Lung (tissue), 12 donors: ENCODE data around the gene USP37. TPM values are rescaled to one million over a fixed set of nuclear protein-coding genes. Genes with fewer than 3 reads are reported as not detected.

ENCODE experiments used
- ATAC-seq: fragments of 200-7000 bp; cut with Tn5 transposase; one replicate; pipeline ENCODE4 v1.9.1; 2020; ENCODE audit warnings: moderate number of reproducible peaks; ENCODE audit not compliant: insufficient read depth, low FRiP score
- DNase-seq, 3 donors: peaks; one replicate each; pipeline ENCODE4 v3.0.0-alpha.2; 2013 to 2017
- H3K27ac ChIP-seq, 2 donors: one replicate each; pipeline ENCODE4 v1.5.1; 2013; ENCODE audit warnings: mild to moderate bottlenecking in 2 of 2, moderate library complexity in 2 of 2, control low read depth in 1 of 2, inconsistent platforms in 1 of 2, low read depth in 1 of 2, low read length in 1 of 2
- H3K27me3 ChIP-seq, 3 donors: one replicate each; pipeline ENCODE4 v1.5.1; 2013; ENCODE audit warnings: low read length in 2 of 3; ENCODE audit not compliant: control insufficient read depth in 3 of 3, insufficient read depth in 3 of 3
- H3K36me3 ChIP-seq, 4 donors: one replicate each; pipeline ENCODE4 v1.5.1; 2013; ENCODE audit warnings: low read length in 4 of 4, mild to moderate bottlenecking in 1 of 4, moderate library complexity in 1 of 4; ENCODE audit not compliant: control insufficient read depth in 4 of 4, insufficient read depth in 4 of 4
- H3K4me1 ChIP-seq, 5 donors: one replicate each; pipeline ENCODE4 v1.5.1; 2013; ENCODE audit warnings: low read length in 5 of 5, mild to moderate bottlenecking in 2 of 5, moderate library complexity in 1 of 5; ENCODE audit not compliant: control insufficient read depth in 5 of 5, insufficient read depth in 5 of 5
- H3K4me3 ChIP-seq: one replicate; pipeline ENCODE4 v1.5.1; 2013; ENCODE audit warnings: mild to moderate bottlenecking, control low read depth, moderate library complexity
- H3K9ac ChIP-seq, 2 donors: one replicate each; pipeline ENCODE4 v1.5.1; 2013; ENCODE audit warnings: low read length in 2 of 2, control low read depth in 1 of 2; ENCODE audit not compliant: insufficient read depth in 1 of 2
- H3K9me3 ChIP-seq, 4 donors: one replicate each; pipeline ENCODE4 v1.5.1; 2013; ENCODE audit warnings: low read length in 3 of 4, mild to moderate bottlenecking in 1 of 4, moderate library complexity in 1 of 4; ENCODE audit not compliant: control insufficient read depth in 4 of 4, insufficient read depth in 3 of 4
- WGBS, 2 donors: extraction: QIAGEN DNeasy Blood & Tissue Kit; methylation state at CpG; one replicate each; pipeline ENCODE4 v1.1.7; 2013; 5-methylcytosine and 5-hydroxymethylcytosine counted together
- polyA plus RNA-seq, 2 donors: library from polyadenylated mRNA; stranded (reverse); fragments of 200-250 nt; gene quantifications; one replicate each; pipeline ENCODE4 v1.2.1, GENCODE V29; 2013
- total RNA-seq, 2 donors: library from RNA; depleted of rRNA in 1 of 2; stranded (reverse); fragments of >200 nt in 1 of 2; gene quantifications; one replicate each; pipeline ENCODE4 v1.2.1, GENCODE V29; 2014 to 2021
- TF ChIP-seq, protein P1 (sequence below): IDR thresholded peaks from 2 replicates; pipeline ENCODE4 v1.5.1; 2012; ENCODE audit warnings: mild to moderate bottlenecking; ENCODE audit errors: control extremely low read depth, extremely low read depth
- donor health status: control.
- donor health status: control.
- donor health status: Bipolar disorder and iron deficiency.
- donor health status: healthy.
- donor health status: DM: yes; HTN: yes; CAD: no.

The USP37 gene
- total and polyA plus RNA-seq, 4 donors = 2.6 to 23.5 (median 8.1) TPM

DNA sequence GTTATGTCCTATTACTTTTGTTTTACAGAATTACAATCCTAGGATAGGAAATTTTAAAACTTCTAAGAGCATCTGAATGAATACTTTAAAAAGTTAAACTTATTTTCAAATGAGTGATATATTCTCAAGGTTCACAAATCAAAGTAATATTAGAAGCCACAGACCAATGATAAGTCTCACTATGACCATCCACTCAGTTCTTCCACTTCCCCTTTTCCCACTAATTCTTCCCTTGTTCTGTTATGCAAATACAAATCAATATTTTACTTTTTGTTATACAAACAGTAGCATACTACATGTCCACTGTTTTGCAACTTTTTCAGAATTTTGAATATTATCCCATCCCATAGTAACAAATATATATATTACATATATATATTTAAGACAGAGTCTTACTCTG lies 20.2 kb downstream of the USP37 start:
- H3K9me3 ChIP-seq = no peaks in the 10 kb centered on the region
- TF ChIP-seq, protein P1, sequence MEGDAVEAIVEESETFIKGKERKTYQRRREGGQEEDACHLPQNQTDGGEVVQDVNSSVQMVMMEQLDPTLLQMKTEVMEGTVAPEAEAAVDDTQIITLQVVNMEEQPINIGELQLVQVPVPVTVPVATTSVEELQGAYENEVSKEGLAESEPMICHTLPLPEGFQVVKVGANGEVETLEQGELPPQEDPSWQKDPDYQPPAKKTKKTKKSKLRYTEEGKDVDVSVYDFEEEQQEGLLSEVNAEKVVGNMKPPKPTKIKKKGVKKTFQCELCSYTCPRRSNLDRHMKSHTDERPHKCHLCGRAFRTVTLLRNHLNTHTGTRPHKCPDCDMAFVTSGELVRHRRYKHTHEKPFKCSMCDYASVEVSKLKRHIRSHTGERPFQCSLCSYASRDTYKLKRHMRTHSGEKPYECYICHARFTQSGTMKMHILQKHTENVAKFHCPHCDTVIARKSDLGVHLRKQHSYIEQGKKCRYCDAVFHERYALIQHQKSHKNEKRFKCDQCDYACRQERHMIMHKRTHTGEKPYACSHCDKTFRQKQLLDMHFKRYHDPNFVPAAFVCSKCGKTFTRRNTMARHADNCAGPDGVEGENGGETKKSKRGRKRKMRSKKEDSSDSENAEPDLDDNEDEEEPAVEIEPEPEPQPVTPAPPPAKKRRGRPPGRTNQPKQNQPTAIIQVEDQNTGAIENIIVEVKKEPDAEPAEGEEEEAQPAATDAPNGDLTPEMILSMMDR = no peak
- no peak overlapping the region for H3K4me3 ChIP-seq
- ATAC-seq (no peak), DNase-seq (no peak)
- H3K36me3 ChIP-seq = peaks cover 13 to 41% (median 26%) of the 10 kb centered on the region in 4 donors
- H3K9ac ChIP-seq = no peak overlapping the region
- H3K27ac ChIP-seq = no peak overlapping the region
- H3K27me3 ChIP-seq = no peaks in the 10 kb centered on the region
- H3K4me1 ChIP-seq = no peaks in the 10 kb centered on the region

DNA sequence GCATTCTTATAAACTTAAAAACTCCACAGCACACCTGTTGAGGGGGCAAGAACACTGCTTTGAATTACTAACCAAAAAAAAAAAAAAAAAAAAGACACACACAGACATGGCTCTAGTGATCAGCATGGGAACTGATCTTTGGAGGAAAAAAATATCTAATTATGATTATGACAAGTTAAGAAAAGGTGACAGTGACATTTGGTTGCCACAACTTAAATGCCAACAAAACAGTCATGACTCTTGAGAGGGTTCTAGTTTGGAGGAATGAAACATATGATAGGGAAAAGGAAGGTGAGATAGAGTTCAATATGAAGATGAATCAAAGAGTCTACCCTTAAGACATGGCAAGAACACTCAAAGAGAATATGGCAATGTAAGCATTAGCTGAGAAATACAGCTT lies 20.6 kb downstream of the USP37 start:
- peaks cover 12 to 45% (median 26%) of the 10 kb centered on the region in 4 donors for H3K36me3 ChIP-seq
- no peak for ATAC-seq
- TF ChIP-seq, protein P1 = no peak
- H3K4me3 ChIP-seq = no peak overlapping the region
- no peak for DNase-seq
- no peaks in the 10 kb centered on the region for H3K9me3 ChIP-seq
- no peak overlapping the region for H3K27ac ChIP-seq
- no peak overlapping the region for H3K9ac ChIP-seq
- no peaks in the 10 kb centered on the region for H3K4me1 ChIP-seq
- no peaks in the 10 kb centered on the region for H3K27me3 ChIP-seq

DNA sequence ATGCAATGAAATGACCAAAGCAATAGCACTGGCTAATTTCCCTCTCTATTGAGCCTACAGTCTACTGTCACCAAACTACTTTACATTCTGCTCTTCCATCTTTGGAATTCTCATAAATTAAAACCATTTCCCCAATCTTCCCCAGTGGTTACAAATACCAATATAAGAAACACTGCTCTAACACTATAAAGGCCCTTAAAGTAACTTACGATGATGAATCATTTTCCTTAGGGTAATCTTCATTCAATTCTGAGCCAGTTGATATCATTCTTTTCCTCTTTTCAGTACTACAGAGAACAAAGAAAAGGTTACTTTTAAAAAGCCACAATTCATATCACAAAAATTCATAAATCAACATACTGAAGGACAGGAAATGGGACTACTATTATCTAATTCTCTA lies 22.1 kb downstream of the USP37 start:
- no peak for ATAC-seq
- Histone ChIP-seq H3K4me1 (no peaks in the 10 kb centered on the region), H3K4me3 (no peak overlapping the region), H3K27me3 (no peaks in the 10 kb centered on the region), H3K9me3 (no peaks in the 10 kb centered on the region), H3K36me3 (peaks cover 19 to 48% (median 35%) of the 10 kb centered on the region in 4 donors), H3K9ac (no peak overlapping the region), H3K27ac (no peak overlapping the region)
- DNase-seq = no peak
- TF ChIP-seq, protein P1 = no peak
- WGBS, 2 donors = 95 to 96% methylated on average over 1 of the region's 1 CpG

DNA sequence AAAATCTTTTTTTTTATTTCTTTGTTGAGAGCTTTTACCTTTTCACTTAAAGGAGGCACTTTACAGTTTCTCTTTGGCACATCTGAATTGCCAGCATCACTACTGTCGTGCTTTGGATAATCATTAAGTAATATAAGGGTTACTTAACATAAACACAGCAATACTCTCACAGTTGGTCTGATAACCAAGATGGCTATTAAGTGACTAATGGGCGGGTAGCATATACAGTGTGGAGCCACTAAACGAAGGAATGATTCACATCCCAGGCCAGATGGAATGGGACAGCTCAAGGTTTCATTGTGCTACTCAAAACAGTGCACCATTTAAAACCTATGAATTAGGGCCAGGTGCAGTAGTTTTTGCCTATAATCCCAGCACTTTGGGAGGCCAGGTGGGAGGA lies 28.1 kb downstream of the USP37 start:
- no peaks in the 10 kb centered on the region for H3K9me3 ChIP-seq
- H3K9ac ChIP-seq = no peak overlapping the region
- DNase-seq (no peak), ATAC-seq (no peak)
- TF ChIP-seq, protein P1 = no peak
- WGBS, 2 donors = 92 to 93% methylated on average over 3 of the region's 3 CpGs
- H3K4me3 ChIP-seq = no peak overlapping the region
- peaks cover 25 to 37% (median 28%) of the 10 kb centered on the region in 4 donors for H3K36me3 ChIP-seq
- no peaks in the 10 kb centered on the region for H3K27me3 ChIP-seq
- H3K27ac ChIP-seq = no peak overlapping the region
- H3K4me1 ChIP-seq = no peaks in the 10 kb centered on the region
